Left kidney (tissue), 8 donors: ENCODE measurements around the gene RPL9. TPM values are rescaled to one million over a fixed set of nuclear protein-coding genes. Genes with fewer than 3 reads are reported as not detected.
A peak's percentile ranks its signal among the peaks of the same experiment; 100 is the strongest.
"Not testable (repeated sequence)": the region's sequence is repeated elsewhere in the genome, so short reads cannot be mapped to it uniquely, and the experiment has no call there.

Experiments
- DNase-seq: peaks from one replicate; pipeline ENCODE4 v3.0.0-alpha.2; 2013
- long read RNA-seq, 8 donors: transcript quantifications; one replicate each; lab custom pipeline, GENCODE V29; 2026
- polyA plus RNA-seq: library from polyadenylated mRNA; unstranded; fragments of 120-200 nt; gene quantifications from one replicate; pipeline ENCODE4 v1.2.1, GENCODE V29; 2013; ENCODE audit not compliant: insufficient read length

RPL9 gene
- 562 TPM for polyA plus RNA-seq
- long read RNA-seq, donor 1, transcript RPL9-213 (4 exons, 973 nt): minor isoform, 29 of 585 reads
- long read RNA-seq, donor 1, transcript RPL9-210 (3 exons, 619 nt): minor isoform, 28 of 585 reads
- long read RNA-seq, donor 1, transcript RPL9-214 (8 exons, 2,354 nt): major isoform, 261 of 585 reads
- long read RNA-seq, donor 1, transcript RPL9-203 (7 exons, 1,127 nt): minor isoform, 73 of 585 reads
- long read RNA-seq, donor 1, partial matches to known transcripts: 102 of 585 reads
- long read RNA-seq, donor 1, other reads (novel, unspliced or antisense): 52 of 585 reads
- long read RNA-seq, donor 2, transcript RPL9-203 (7 exons, 1,127 nt): minor isoform, 17 of 260 reads
- long read RNA-seq, donor 2, transcript RPL9-214 (8 exons, 2,354 nt): major isoform, 62 of 260 reads
- long read RNA-seq, donor 2, transcript RPL9-213 (4 exons, 973 nt): minor isoform, 5 of 260 reads
- long read RNA-seq, donor 2, partial matches to known transcripts: 147 of 260 reads
- long read RNA-seq, donor 2, other reads (novel, unspliced or antisense): 22 of 260 reads
- long read RNA-seq, donor 3, transcript RPL9-212 (3 exons, 584 nt): minor isoform, 13 of 330 reads
- long read RNA-seq, donor 3, transcript RPL9-203 (7 exons, 1,127 nt): minor isoform, 33 of 330 reads
- long read RNA-seq, donor 3, transcript RPL9-210 (3 exons, 619 nt): minor isoform, 12 of 330 reads
- long read RNA-seq, donor 3, transcript RPL9-214 (8 exons, 2,354 nt): major isoform, 181 of 330 reads
- long read RNA-seq, donor 3, partial matches to known transcripts: 51 of 330 reads
- long read RNA-seq, donor 3, other reads (novel, unspliced or antisense): 20 of 330 reads
- long read RNA-seq, donor 4, transcript RPL9-213 (4 exons, 973 nt): minor isoform, 14 of 158 reads
- long read RNA-seq, donor 4, transcript RPL9-203 (7 exons, 1,127 nt): minor isoform, 7 of 158 reads
- long read RNA-seq, donor 4, transcript RPL9-214 (8 exons, 2,354 nt): major isoform, 58 of 158 reads
- long read RNA-seq, donor 4, transcript RPL9-210 (3 exons, 619 nt): minor isoform, 15 of 158 reads
- long read RNA-seq, donor 4, partial matches to known transcripts: 53 of 158 reads
- long read RNA-seq, donor 4, other reads (novel, unspliced or antisense): 0 of 158 reads
- long read RNA-seq, donor 5, transcript RPL9-214 (8 exons, 2,354 nt): major isoform, 646 of 1,064 reads
- long read RNA-seq, donor 5, transcript RPL9-213 (4 exons, 973 nt): minor isoform, 32 of 1,064 reads
- long read RNA-seq, donor 5, transcript RPL9-209 (5 exons, 1,028 nt): minor isoform, 25 of 1,064 reads
- long read RNA-seq, donor 5, transcript RPL9-203 (7 exons, 1,127 nt): minor isoform, 86 of 1,064 reads
- long read RNA-seq, donor 5, partial matches to known transcripts: 142 of 1,064 reads
- long read RNA-seq, donor 5, other reads (novel, unspliced or antisense): 93 of 1,064 reads
- long read RNA-seq, donor 6, transcript RPL9-214 (8 exons, 2,354 nt): major isoform, 74 of 242 reads
- long read RNA-seq, donor 6, transcript RPL9-203 (7 exons, 1,127 nt): minor isoform, 17 of 242 reads
- long read RNA-seq, donor 6, transcript RPL9-213 (4 exons, 973 nt): minor isoform, 5 of 242 reads
- long read RNA-seq, donor 6, partial matches to known transcripts: 31 of 242 reads
- long read RNA-seq, donor 6, other reads (novel, unspliced or antisense): 107 of 242 reads
- long read RNA-seq, donor 7, transcript RPL9-212 (3 exons, 584 nt): minor isoform, 39 of 1,089 reads
- long read RNA-seq, donor 7, transcript RPL9-214 (8 exons, 2,354 nt): major isoform, 586 of 1,089 reads
- long read RNA-seq, donor 7, transcript RPL9-203 (7 exons, 1,127 nt): minor isoform, 71 of 1,089 reads
- long read RNA-seq, donor 7, transcript RPL9-213 (4 exons, 973 nt): minor isoform, 34 of 1,089 reads
- long read RNA-seq, donor 7, partial matches to known transcripts: 230 of 1,089 reads
- long read RNA-seq, donor 7, other reads (novel, unspliced or antisense): 76 of 1,089 reads
- long read RNA-seq, donor 8, transcript RPL9-203 (7 exons, 1,127 nt): minor isoform, 30 of 286 reads
- long read RNA-seq, donor 8, transcript RPL9-214 (8 exons, 2,354 nt): major isoform, 167 of 286 reads
- long read RNA-seq, donor 8, transcript RPL9-213 (4 exons, 973 nt): minor isoform, 11 of 286 reads
- long read RNA-seq, donor 8, transcript RPL9-209 (5 exons, 1,028 nt): minor isoform, 5 of 286 reads
- long read RNA-seq, donor 8, partial matches to known transcripts: 40 of 286 reads
- long read RNA-seq, donor 8, other reads (novel, unspliced or antisense): 27 of 286 reads

- peak; percentile 97 for DNase-seq
Observed at GRCh38 chr4:39458505-39459300, at the start of gene RPL9, which contains the start of gene LIAS. RPL9 (minus strand) TSS chr4:39458922; CDS start chr4:39458439, 483 bp downstream. LIAS (plus strand) TSS chr4:39459056; CDS start chr4:39459118, 62 bp downstream.

DNA sequence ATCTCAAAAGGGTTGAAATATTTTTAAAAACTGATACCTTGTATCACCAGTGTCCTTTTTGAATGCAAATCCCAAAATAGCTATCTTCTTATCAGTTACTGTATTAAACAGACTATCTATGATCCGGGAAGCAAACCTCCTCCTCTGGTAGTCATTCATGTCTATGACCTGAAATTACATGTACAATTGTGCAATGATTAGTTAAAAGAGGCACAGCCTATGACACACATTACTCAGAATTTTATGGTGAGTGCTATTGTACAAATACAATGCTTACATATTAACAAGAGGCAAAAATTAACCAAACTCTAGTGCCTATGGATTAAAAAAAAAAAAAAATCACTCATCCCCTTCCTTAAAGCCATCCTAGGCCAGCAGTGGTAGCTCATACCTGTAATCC lies 46.9 kb upstream of the RPL9 start:
- DNase-seq: no peak

- no peak for DNase-seq
Observed at GRCh38 chr4:39504538-39504937, 45.8 kb upstream of the RPL9 start.

GRCh38 chr4:39502664-39503035 lies 43.9 kb upstream of the RPL9 start:
- not testable (repeated sequence) for DNase-seq

DNA sequence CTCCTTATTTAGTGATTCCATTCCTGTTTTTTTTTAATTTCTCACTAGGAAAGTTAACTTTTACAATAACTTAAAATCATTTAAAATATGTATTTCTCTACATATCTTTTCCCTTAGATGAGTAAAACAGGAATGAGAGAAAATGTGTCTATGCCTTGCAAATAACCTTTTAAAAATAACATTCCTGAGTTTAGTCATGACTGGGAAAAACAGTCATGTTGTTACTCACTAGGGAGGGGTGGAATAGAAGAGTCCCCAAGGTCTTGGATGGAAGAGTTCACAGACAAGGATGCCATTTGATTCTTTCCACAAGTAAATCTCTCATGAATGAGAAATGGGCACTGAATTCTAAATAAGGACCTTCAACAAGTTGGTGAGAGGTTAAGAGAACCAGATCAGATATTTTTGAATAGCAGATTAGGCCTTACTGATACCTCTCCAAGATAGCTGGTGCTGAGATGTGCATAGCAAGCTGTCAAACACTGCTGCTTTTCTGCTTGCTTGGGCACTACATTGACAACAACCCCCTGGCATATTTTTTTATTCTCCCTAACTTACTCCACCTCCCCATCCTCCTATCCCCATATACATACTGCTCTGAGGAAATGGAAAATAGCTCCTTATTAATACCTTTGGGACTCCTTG lies 43.4 kb upstream of the RPL9 start:
- no peak for DNase-seq

DNA sequence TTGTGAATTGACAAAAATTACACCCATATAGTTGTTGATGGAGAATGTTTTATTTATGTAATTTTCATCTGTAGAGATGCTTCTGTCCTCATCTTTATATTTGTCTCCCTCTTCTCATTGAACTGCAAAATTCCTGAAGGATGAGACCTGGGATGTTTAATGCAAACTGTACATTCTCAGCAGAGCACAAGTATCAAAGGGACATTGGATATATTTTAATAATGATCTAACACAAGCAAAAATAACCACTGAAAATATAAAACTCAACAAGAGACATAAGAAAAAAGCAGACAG lies 40.0 kb upstream of the RPL9 start:
- no peak for DNase-seq

GRCh38 chr4:39497909-39498726 lies 39.4 kb upstream of the RPL9 start:
- no peak for DNase-seq

GRCh38 chr4:39495446-39496213 lies 36.9 kb upstream of the RPL9 start:
- DNase-seq: no peak

- DNase-seq: no peak
Observed at GRCh38 chr4:39494354-39494753, 35.6 kb upstream of the RPL9 start.

- no peak for DNase-seq
Observed at GRCh38 chr4:39490322-39490721, 31.6 kb upstream of the RPL9 start.

GRCh38 chr4:39486221-39486804 lies 27.6 kb upstream of the RPL9 start:
- DNase-seq: no peak

GRCh38 chr4:39484582-39485272 lies 26.0 kb upstream of the RPL9 start:
- no peak for DNase-seq

- no peak for DNase-seq
Observed at GRCh38 chr4:39480902-39481695, 22.4 kb upstream of the RPL9 start.

GRCh38 chr4:39480251-39480650 lies 21.5 kb upstream of the RPL9 start:
- no peak for DNase-seq
